OCI-LY7 (cell line): ENCODE data around the gene FGF23.

ENCODE experiments used
- EZH2phosphoT487 ChIP-seq: fragments of 200-600 bp; sonication (generic); IDR thresholded peaks from 2 replicates; pipeline ENCODE4 v1.6.1; 2018; ENCODE audit warnings: low read depth, borderline replicate concordance, mild to moderate bottlenecking, mixed run types, antibody characterized with exemption, low read length, moderate library complexity, mixed read lengths
- TF ChIP-seq, protein P1 (sequence below): fragments of 200-600 bp; sonication (generic); conservative IDR thresholded peaks from 2 replicates; pipeline ENCODE4 v1.5.1; 2014; ENCODE audit warnings: mild to moderate bottlenecking, antibody characterized with exemption, low read length, moderate library complexity, mixed read lengths

DNA sequence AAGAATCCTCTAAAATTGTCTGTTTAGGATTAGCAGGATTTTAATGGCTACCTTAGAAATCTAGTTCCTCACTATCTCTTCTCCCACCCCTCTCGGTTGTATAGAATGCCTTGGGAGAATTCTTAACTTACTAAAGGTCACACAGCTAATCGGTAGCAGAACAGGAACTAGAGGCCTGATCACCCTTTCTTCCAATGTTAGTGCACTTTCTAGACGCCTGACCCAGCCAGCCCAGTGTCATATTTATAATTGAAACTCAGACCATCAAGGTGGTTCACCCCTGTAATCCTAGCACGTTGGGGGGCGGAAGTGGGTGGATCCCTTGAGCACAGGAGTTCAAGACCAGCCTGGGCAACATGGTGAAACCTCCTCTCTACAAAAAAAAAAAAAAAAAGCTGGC is 56.8 kb downstream of the FGF23 start:
- TF ChIP-seq, protein P1, sequence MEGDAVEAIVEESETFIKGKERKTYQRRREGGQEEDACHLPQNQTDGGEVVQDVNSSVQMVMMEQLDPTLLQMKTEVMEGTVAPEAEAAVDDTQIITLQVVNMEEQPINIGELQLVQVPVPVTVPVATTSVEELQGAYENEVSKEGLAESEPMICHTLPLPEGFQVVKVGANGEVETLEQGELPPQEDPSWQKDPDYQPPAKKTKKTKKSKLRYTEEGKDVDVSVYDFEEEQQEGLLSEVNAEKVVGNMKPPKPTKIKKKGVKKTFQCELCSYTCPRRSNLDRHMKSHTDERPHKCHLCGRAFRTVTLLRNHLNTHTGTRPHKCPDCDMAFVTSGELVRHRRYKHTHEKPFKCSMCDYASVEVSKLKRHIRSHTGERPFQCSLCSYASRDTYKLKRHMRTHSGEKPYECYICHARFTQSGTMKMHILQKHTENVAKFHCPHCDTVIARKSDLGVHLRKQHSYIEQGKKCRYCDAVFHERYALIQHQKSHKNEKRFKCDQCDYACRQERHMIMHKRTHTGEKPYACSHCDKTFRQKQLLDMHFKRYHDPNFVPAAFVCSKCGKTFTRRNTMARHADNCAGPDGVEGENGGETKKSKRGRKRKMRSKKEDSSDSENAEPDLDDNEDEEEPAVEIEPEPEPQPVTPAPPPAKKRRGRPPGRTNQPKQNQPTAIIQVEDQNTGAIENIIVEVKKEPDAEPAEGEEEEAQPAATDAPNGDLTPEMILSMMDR = no peak
- no peak for TF ChIP-seq EZH2phosphoT487
